Measurements from ENCODE around the gene PLCXD1.
"Not testable (repeated sequence)": the region's sequence is repeated elsewhere in the genome, so short reads cannot be mapped to it uniquely, and the experiment has no call there.

The PLCXD1 gene

GRCh38 chrX:350534-351323 lies 69.5 kb downstream of the PLCXD1 start:
- no peak overlapping the region for H3K4me3 ChIP-seq (ENCODE audit: control insufficient read depth, low read depth, low read length)
- DNase-seq (ENCODE audit: low read depth) = no peak
- TF ChIP-seq CTCF (conservative IDR thresholded peaks at IDR 0.05; ENCODE audit: control insufficient read depth, insufficient read depth, low read depth, low read length) = no peak

GRCh38 chrX:351324-351641 lies 70.1 kb downstream of the PLCXD1 start:
- not testable (repeated sequence) for H3K4me3 ChIP-seq (ENCODE audit: control insufficient read depth, low read depth, low read length); DNase-seq (ENCODE audit: low read depth)

GRCh38 chrX:351736-352135 lies 70.6 kb downstream of the PLCXD1 start:
- DNase-seq (ENCODE audit: low read depth) = no peak
- no peak for TF ChIP-seq CTCF (conservative IDR thresholded peaks at IDR 0.05; ENCODE audit: control insufficient read depth, insufficient read depth, low read depth, low read length)
- no peak overlapping the region for H3K4me3 ChIP-seq (ENCODE audit: control insufficient read depth, low read depth, low read length)

- no peak for DNase-seq (ENCODE audit: low read depth)
- no peak overlapping the region for H3K4me3 ChIP-seq (ENCODE audit: control insufficient read depth, low read depth, low read length)
- TF ChIP-seq CTCF (conservative IDR thresholded peaks at IDR 0.05; ENCODE audit: control insufficient read depth, insufficient read depth, low read depth, low read length) = no peak
Observed at GRCh38 chrX:352181-352580, 71.0 kb downstream of the PLCXD1 start.

- H3K4me3 ChIP-seq (ENCODE audit: control insufficient read depth, low read depth, low read length) = no peak overlapping the region
- no peak for TF ChIP-seq CTCF (conservative IDR thresholded peaks at IDR 0.05; ENCODE audit: control insufficient read depth, insufficient read depth, low read depth, low read length)
- no peak for DNase-seq (ENCODE audit: low read depth)
Observed at GRCh38 chrX:352582-353314, 71.6 kb downstream of the PLCXD1 start.

All from fibroblast of mammary gland (primary cell).